Smooth muscle cell (in vitro differentiated cells): ENCODE measurements around the gene AJM1. TPM values are rescaled to one million over a fixed set of nuclear protein-coding genes. Genes with fewer than 3 reads are reported as not detected.
"Not testable (repeated sequence)": the region's sequence is repeated elsewhere in the genome, so short reads cannot be mapped to it uniquely, and the experiment has no call there.

Experiments
- DNase-seq: peaks from one replicate; lab custom pipeline; 2025; ENCODE audit not compliant: unreplicated experiment; lab: John Stamatoyannopoulos, UW
- H2AFZ ChIP-seq: fragments of 200-600 bp; sonication (generic); 2 replicates; pipeline ENCODE4 v1.6.0; 2016; ENCODE audit warnings: antibody characterized with exemption, low read depth, mild to moderate bottlenecking
- H3F3A ChIP-seq: fragments of 200-600 bp; sonication (generic); 2 replicates; pipeline ENCODE4 v1.6.0; 2017; ENCODE audit warnings: antibody characterized with exemption, low read depth
- H3K27ac ChIP-seq: fragments of 200-600 bp; sonication (generic); 2 replicates; pipeline ENCODE4 v1.5.1; 2016; ENCODE audit warnings: low read depth, mild to moderate bottlenecking
- H3K27me3 ChIP-seq: fragments of 200-600 bp; sonication (generic); 2 replicates; pipeline ENCODE4 v1.6.1; 2016; ENCODE audit warnings: low read depth, mild to moderate bottlenecking
- H3K36me3 ChIP-seq: fragments of 200-600 bp; sonication (generic); 2 replicates; pipeline ENCODE4 v1.5.1; 2016; ENCODE audit warnings: low read depth
- H3K4me1 ChIP-seq: fragments of 200-600 bp; sonication (generic); 2 replicates; pipeline ENCODE4 v1.5.1; 2016; ENCODE audit warnings: low read depth
- H3K4me2 ChIP-seq: fragments of 200-600 bp; sonication (generic); 2 replicates; pipeline ENCODE4 v1.6.0; 2016; ENCODE audit warnings: mild to moderate bottlenecking
- H3K4me3 ChIP-seq: fragments of 200-600 bp; sonication (generic); 2 replicates; pipeline ENCODE4 v1.5.1; 2016; ENCODE audit warnings: mild to moderate bottlenecking
- H3K79me2 ChIP-seq: fragments of 200-600 bp; sonication (generic); 2 replicates; pipeline ENCODE4 v1.6.0; 2016; ENCODE audit warnings: low read depth, mild to moderate bottlenecking
- H3K9ac ChIP-seq: fragments of 200-600 bp; sonication (generic); 2 replicates; pipeline ENCODE4 v1.6.0; 2016; ENCODE audit warnings: low read depth
- H3K9me3 ChIP-seq: fragments of 200-600 bp; sonication (generic); replicated peaks from 2 replicates; pipeline ENCODE4 v1.5.1; 2016; ENCODE audit warnings: low read depth
- H4K20me1 ChIP-seq: fragments of 200-600 bp; sonication (generic); 2 replicates; pipeline ENCODE4 v1.6.0; 2016; ENCODE audit warnings: low read depth
- CTCF ChIP-seq: fragments of 200-600 bp; sonication (generic); IDR thresholded peaks from 2 replicates; pipeline ENCODE4 v1.5.1; 2017; ENCODE audit warnings: borderline replicate concordance, mild to moderate bottlenecking, antibody characterized with exemption; ENCODE audit not compliant: insufficient read depth, poor library complexity, severe bottlenecking
- WGBS: methylation state at CpG from one replicate; pipeline ENCODE4 v1.1.7; 2016; ENCODE audit warnings: low lambda C conversion rate; 5-methylcytosine and 5-hydroxymethylcytosine counted together
- polyA plus RNA-seq: library from polyadenylated mRNA; unstranded; fragments of >200 nt; fragmentation: Nextera tagmentation; extraction: Ambion mirVana; gene quantifications from 2 replicates; pipeline ENCODE4 v1.2.1, GENCODE V29; 2016
- total RNA-seq: library from RNA; depleted of rRNA; stranded (reverse); fragments of >200 nt; gene quantifications from 2 replicates; pipeline ENCODE4 v1.2.3, GENCODE V29; 2014

AJM1 gene
- total and polyA plus RNA-seq, 2 experiments from 2014 or later = 1.8 to 2.9 TPM

- peaks cover 30% of the 10 kb centered on the region for H3K4me1 ChIP-seq
- no peak overlapping the region for H3K4me3 ChIP-seq
- no peak overlapping the region for H3K27ac ChIP-seq
- no peak for DNase-seq
- H3K4me2 ChIP-seq = no peak overlapping the region
- TF ChIP-seq CTCF = no peak
- H3F3A ChIP-seq = peaks cover 25% of the 10 kb centered on the region
- H3K36me3 ChIP-seq = no peaks in the 10 kb centered on the region
- H3K9ac ChIP-seq = no peak overlapping the region
- H2AFZ ChIP-seq = no peak overlapping the region
- H3K27me3 ChIP-seq = no peaks in the 10 kb centered on the region
- 70% methylated on average over 6 of the region's 6 CpGs for WGBS
- peaks cover 15% of the 10 kb centered on the region for H3K79me2 ChIP-seq
- H3K9me3 ChIP-seq = no peaks in the 10 kb centered on the region
- peaks cover 12% of the 10 kb centered on the region for H4K20me1 ChIP-seq
Observed at GRCh38 chr9:136795000-136795348, 47.3 kb upstream of the AJM1 start.

GRCh38 chr9:136796238-136796774 lies 46.0 kb upstream of the AJM1 start, which contains the start of gene CCDC183:
Gene CCDC183 (plus strand): TSS chr9:136796338. CDS start chr9:136796398, 60 bp downstream.
- no peak within 1 kb of the TSS for H3K9ac ChIP-seq
- peaks cover 14% of the 10 kb centered on the region for H3K79me2 ChIP-seq
- no peaks in the 10 kb centered on the region for H3K9me3 ChIP-seq
- H3K4me2 ChIP-seq = peak within 1 kb of the TSS; percentile 71
- H3K36me3 ChIP-seq = no peaks in the 10 kb centered on the region
- no peak within 1 kb of the TSS for H2AFZ ChIP-seq
- peaks cover 26% of the 10 kb centered on the region for H3K4me1 ChIP-seq
- WGBS = 54% methylated on average over 5 of the region's 5 CpGs
- H3K27ac ChIP-seq = peak within 1 kb of the TSS; percentile 23
- no peak for TF ChIP-seq CTCF
- H3K27me3 ChIP-seq = no peaks in the 10 kb centered on the region
- peaks cover 19% of the 10 kb centered on the region for H3F3A ChIP-seq
- peaks cover 12% of the 10 kb centered on the region for H4K20me1 ChIP-seq
- DNase-seq = no peak
- no peak within 1 kb of the TSS for H3K4me3 ChIP-seq

GRCh38 chr9:136796775-136797347 lies 45.4 kb upstream of the AJM1 start:
- H2AFZ ChIP-seq, DNase-seq, H3K9ac ChIP-seq, H3K4me3 ChIP-seq, H3K27me3 ChIP-seq, H3K79me2 ChIP-seq, H3K36me3 ChIP-seq, H3K9me3 ChIP-seq: not testable (repeated sequence)
- Histone ChIP-seq H3K4me1 (peaks cover 28% of the 10 kb centered on the region), H4K20me1 (peaks cover 12% of the 10 kb centered on the region), H3K27ac (peak overlapping the region; percentile 23), H3F3A (peaks cover 19% of the 10 kb centered on the region), H3K4me2 (peak overlapping the region; percentile 71)
- WGBS = 1% methylated on average over 10 of the region's 10 CpGs

GRCh38 chr9:136798708-136799078 lies 43.6 kb upstream of the AJM1 start:
- Histone ChIP-seq H3K27me3 (no peaks in the 10 kb centered on the region), H3F3A (peaks cover 19% of the 10 kb centered on the region), H3K9me3 (no peaks in the 10 kb centered on the region), H3K36me3 (no peaks in the 10 kb centered on the region), H3K79me2 (no peaks in the 10 kb centered on the region), H3K4me3 (peak overlapping the region; percentile 18), H3K4me1 (peaks cover 28% of the 10 kb centered on the region), H3K9ac (no peak overlapping the region), H2AFZ (no peak overlapping the region), H4K20me1 (no peaks in the 10 kb centered on the region), H3K4me2 (no peak overlapping the region), H3K27ac (no peak overlapping the region)
- no peak for TF ChIP-seq CTCF
- no peak for DNase-seq
- WGBS = 85% methylated on average over 6 of the region's 6 CpGs
